Cardiac muscle cell (in vitro differentiated cells and primary cell): ENCODE measurements around the gene BPIFB2. TPM values are rescaled to one million over a fixed set of nuclear protein-coding genes. Genes with fewer than 3 reads are reported as not detected.

Experiments used
- DNase-seq, 2 donors: peaks; one replicate each; pipeline versions ENCODE4 v3.0.0 to v3.0.0-alpha.2; 2010 to 2017; ENCODE audit warnings: low read depth in 1 of 2, low spot score in 1 of 2
- H3K27ac ChIP-seq: fragments of 200-600 bp; sonication (generic); 2 replicates; pipeline ENCODE4 v1.5.1; 2016
- H3K27me3 ChIP-seq: fragments of 200-600 bp; sonication (generic); 2 replicates; pipeline ENCODE4 v1.6.0; 2016; ENCODE audit warnings: control low read depth
- H3K36me3 ChIP-seq: fragments of 200-600 bp; sonication (generic); 2 replicates; pipeline ENCODE4 v1.5.1; 2016; ENCODE audit warnings: control low read depth
- H3K4me1 ChIP-seq: fragments of 200-600 bp; sonication (generic); 2 replicates; pipeline ENCODE4 v1.8.1; 2017; ENCODE audit warnings: low read depth, mild to moderate bottlenecking, mixed run types
- H3K4me3 ChIP-seq: fragments of 200-600 bp; sonication (generic); 2 replicates; pipeline ENCODE4 v1.5.1; 2016; ENCODE audit warnings: mild to moderate bottlenecking
- H3K9me3 ChIP-seq: fragments of 200-600 bp; sonication (generic); 2 replicates; pipeline ENCODE4 v1.5.1; 2017; ENCODE audit warnings: low read depth, mild to moderate bottlenecking, control low read depth
- CTCF ChIP-seq: IDR thresholded peaks from 2 replicates; pipeline ENCODE4 v1.5.1; 2012; ENCODE audit warnings: low read depth, mild to moderate bottlenecking, low read length
- polyA plus RNA-seq: library from polyadenylated mRNA; unstranded; fragments of >200 nt; fragmentation: Nextera tagmentation; extraction: Ambion mirVana; gene quantifications from 2 replicates; pipeline ENCODE4 v1.2.1, GENCODE V29; 2016
- total RNA-seq: library from RNA; depleted of rRNA; stranded (reverse); fragments of >200 nt; gene quantifications from 2 replicates; pipeline ENCODE4 v1.2.3, GENCODE V29; 2016

BPIFB2 gene
- total and polyA plus RNA-seq, 2 experiments from 2014 or later: not detected

GRCh38 chr20:33021879-33022278 is 14.4 kb downstream of the BPIFB2 start:
- Histone ChIP-seq H3K4me1 (no peaks in the 10 kb centered on the region), H3K27me3 (no peaks in the 10 kb centered on the region), H3K4me3 (no peak overlapping the region), H3K36me3 (no peaks in the 10 kb centered on the region), H3K27ac (no peak overlapping the region), H3K9me3 (no peaks in the 10 kb centered on the region)
- DNase-seq: no peak
- TF ChIP-seq CTCF: no peak

GRCh38 chr20:33022289-33022688 is 14.8 kb downstream of the BPIFB2 start:
- Histone ChIP-seq H3K36me3 (no peaks in the 10 kb centered on the region), H3K9me3 (no peaks in the 10 kb centered on the region), H3K4me3 (no peak overlapping the region), H3K27me3 (no peaks in the 10 kb centered on the region), H3K27ac (no peak overlapping the region), H3K4me1 (no peaks in the 10 kb centered on the region)
- TF ChIP-seq CTCF: no peak
- DNase-seq: no peak

DNA sequence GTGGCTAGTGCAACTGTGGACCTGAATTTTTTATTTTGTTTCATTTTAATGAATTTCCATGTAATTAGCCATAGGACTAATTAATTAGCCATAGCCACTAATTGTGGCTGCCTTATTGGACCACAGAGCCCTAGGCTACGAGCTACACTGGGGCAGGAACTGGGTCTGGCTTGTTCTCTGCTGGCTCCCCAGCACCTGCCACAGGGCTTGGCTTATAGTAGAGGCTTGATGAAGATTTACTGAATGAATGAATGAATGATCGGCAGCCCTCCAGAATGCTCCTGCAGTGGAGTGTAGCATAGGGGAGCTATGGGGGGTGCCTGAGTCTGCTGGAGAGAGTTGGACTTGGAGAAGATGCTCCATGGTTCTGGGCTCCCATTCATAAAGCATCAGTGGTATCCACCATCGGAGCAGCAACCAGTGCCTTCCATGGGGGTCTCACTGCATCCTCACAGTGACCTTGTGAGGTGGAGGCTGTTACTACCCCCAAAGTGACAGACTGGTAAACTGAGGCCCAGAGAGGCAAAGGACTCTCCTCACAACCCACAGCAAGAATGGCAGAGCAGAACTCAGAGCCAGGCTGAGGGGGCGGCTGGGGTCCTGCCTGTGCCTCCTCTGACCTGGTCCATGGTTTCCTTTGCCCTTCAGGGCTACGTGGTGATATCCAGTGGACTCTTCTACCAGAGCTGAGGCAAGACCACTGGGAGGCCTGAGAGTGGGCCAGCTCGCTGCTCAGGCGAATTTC is 15.4 kb downstream of the BPIFB2 start:
- Histone ChIP-seq H3K4me1 (no peaks in the 10 kb centered on the region), H3K36me3 (no peaks in the 10 kb centered on the region), H3K4me3 (no peak overlapping the region), H3K27ac (no peak overlapping the region), H3K27me3 (no peaks in the 10 kb centered on the region), H3K9me3 (no peaks in the 10 kb centered on the region)
- DNase-seq: no peak
- no peak for TF ChIP-seq CTCF

GRCh38 chr20:33023439-33024242 is 16.1 kb downstream of the BPIFB2 start:
- no peak for DNase-seq
- Histone ChIP-seq H3K36me3 (no peaks in the 10 kb centered on the region), H3K27me3 (no peaks in the 10 kb centered on the region), H3K9me3 (no peaks in the 10 kb centered on the region), H3K4me1 (no peaks in the 10 kb centered on the region), H3K27ac (no peak overlapping the region), H3K4me3 (no peak overlapping the region)
- no peak for TF ChIP-seq CTCF

DNA sequence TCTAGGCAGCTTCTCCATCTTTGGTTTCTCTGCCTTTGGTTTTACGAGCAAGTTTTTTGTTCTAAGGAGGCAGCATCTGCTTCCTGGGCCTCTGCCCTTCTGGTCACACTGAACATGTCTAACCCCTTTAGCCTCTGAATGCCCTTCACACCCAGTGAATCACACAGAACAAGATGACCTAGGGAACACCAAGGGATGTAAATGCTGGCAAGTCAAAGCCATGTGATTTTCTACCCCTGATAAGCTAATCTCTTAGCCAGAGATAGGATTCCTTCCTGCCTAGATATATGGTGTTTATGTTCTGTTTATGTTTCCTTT is 16.7 kb downstream of the BPIFB2 start:
- Histone ChIP-seq H3K36me3 (no peaks in the 10 kb centered on the region), H3K9me3 (no peaks in the 10 kb centered on the region), H3K4me1 (no peaks in the 10 kb centered on the region), H3K27ac (no peak overlapping the region), H3K27me3 (no peaks in the 10 kb centered on the region), H3K4me3 (no peak overlapping the region)
- no peak for TF ChIP-seq CTCF
- no peak for DNase-seq
